ENCODE results near the gene ABCA8.

- TF ChIP-seq CTCF (IDR thresholded peaks at IDR 0.05) (no peak), POLR2A (IDR thresholded peaks at IDR 0.05) (no peak)
Observed at GRCh38 chr17:68832109-68832802, 122.9 kb downstream of the ABCA8 start.
